Activated naive CD4-positive, alpha-beta T cell treated with anti-CD3 and anti-CD28 coated beads for 36 hours (primary cell): ENCODE measurements around the gene PLCD1. TPM values are rescaled to one million over a fixed set of nuclear protein-coding genes. Genes with fewer than 3 reads are reported as not detected.
"Not testable (repeated sequence)": the region's sequence is repeated elsewhere in the genome, so short reads cannot be mapped to it uniquely, and the experiment has no call there.

Experiments used
- CTCF ChIA-PET: fragments of 350-600 bp; sonication (Branson Sonifier 250); formaldehyde crosslinking; loops from one replicate; lab custom pipeline; 2021; ENCODE audit warnings: antibody characterized with exemption; lab: Charles Lee
- DNase-seq: peaks from one replicate; pipeline ENCODE4 v3.0.0-alpha.2; 2020
- H3K27ac Mint-ChIP-seq: one replicate; pipeline ENCODE4 v1.8.0; 2021; ENCODE audit warnings: mild to moderate bottlenecking, mixed read lengths
- H3K27me3 Mint-ChIP-seq: one replicate; pipeline ENCODE4 v1.8.0; 2021; ENCODE audit warnings: low read depth, mixed read lengths
- H3K36me3 Mint-ChIP-seq: one replicate; pipeline ENCODE4 v1.8.0; 2021; ENCODE audit warnings: low read depth, mixed read lengths
- H3K4me1 Mint-ChIP-seq: one replicate; pipeline ENCODE4 v1.8.0; 2021; ENCODE audit warnings: low read depth, mixed read lengths
- H3K4me3 Mint-ChIP-seq: one replicate; pipeline ENCODE4 v1.8.0; 2021; ENCODE audit warnings: mild to moderate bottlenecking, moderate library complexity, mixed read lengths
- H3K9me3 Mint-ChIP-seq: one replicate; pipeline ENCODE4 v1.8.0; 2021; ENCODE audit warnings: mixed read lengths
- intact Hi-C: fragments of 100-400 bp; cut with micrococcal nuclease; formaldehyde crosslinking; loops from one replicate; pipeline ENCODE4 v1.15.1; 2023
- total RNA-seq, 2 experiments: library from RNA; stranded (reverse); gene quantifications; one replicate each; pipeline ENCODE4 v1.2.3, GENCODE V29; 2021

PLCD1 gene
- total RNA-seq, 2 experiments from 2014 or later = 10.6 to 10.8 TPM

GRCh38 chr3:38033586-38033985 lies 4.1 kb upstream of the PLCD1 start:
- H3K27ac Mint-ChIP-seq, intact Hi-C loops, H3K9me3 Mint-ChIP-seq, DNase-seq, CTCF ChIA-PET, H3K4me3 Mint-ChIP-seq, H3K36me3 Mint-ChIP-seq: not testable (repeated sequence)
- Mint-ChIP-seq H3K4me1 (peaks cover 20% of the 10 kb centered on the region), H3K27me3 (peaks cover 11% of the 10 kb centered on the region)

GRCh38 chr3:38032328-38032865 lies 3.0 kb upstream of the PLCD1 start:
- no peak for DNase-seq
- Mint-ChIP-seq H3K27ac (no peak overlapping the region), H3K36me3 (no peaks in the 10 kb centered on the region), H3K9me3 (no peaks in the 10 kb centered on the region), H3K4me3 (no peak overlapping the region), H3K4me1 (peaks cover 15% of the 10 kb centered on the region), H3K27me3 (peaks cover 14% of the 10 kb centered on the region)
- CTCF ChIA-PET = no interaction called here
- intact Hi-C loops = no loop called here

GRCh38 chr3:38031022-38031994 lies 1.9 kb upstream of the PLCD1 start:
- H3K4me1 Mint-ChIP-seq = peaks cover 15% of the 10 kb centered on the region
- intact Hi-C loops = loop anchor here (1.0 kb wide), 1 partner anchor 8 kb away; the partner anchor contains the start of gene DLEC1
- peak overlapping the region; percentile 2 for H3K4me3 Mint-ChIP-seq
- CTCF ChIA-PET = no interaction called here
- DNase-seq = peak; percentile 28
- H3K27me3 Mint-ChIP-seq = peaks cover 14% of the 10 kb centered on the region
- H3K9me3 Mint-ChIP-seq = no peaks in the 10 kb centered on the region
- H3K36me3 Mint-ChIP-seq = no peaks in the 10 kb centered on the region
- H3K27ac Mint-ChIP-seq = no peak overlapping the region

GRCh38 chr3:38030126-38031021 lies 932 bp upstream of the PLCD1 start:
- intact Hi-C loops = loop anchor here (1.0 kb wide), 1 partner anchor 9 kb away; the partner anchor contains the start of gene DLEC1
- CTCF ChIA-PET = no interaction called here
- Mint-ChIP-seq H3K27ac (no peak overlapping the region), H3K4me3 (peak overlapping the region; percentile 48), H3K9me3 (no peaks in the 10 kb centered on the region), H3K4me1 (peaks cover 21% of the 10 kb centered on the region), H3K27me3 (peaks cover 14% of the 10 kb centered on the region), H3K36me3 (no peaks in the 10 kb centered on the region)
- DNase-seq = no peak

DNA sequence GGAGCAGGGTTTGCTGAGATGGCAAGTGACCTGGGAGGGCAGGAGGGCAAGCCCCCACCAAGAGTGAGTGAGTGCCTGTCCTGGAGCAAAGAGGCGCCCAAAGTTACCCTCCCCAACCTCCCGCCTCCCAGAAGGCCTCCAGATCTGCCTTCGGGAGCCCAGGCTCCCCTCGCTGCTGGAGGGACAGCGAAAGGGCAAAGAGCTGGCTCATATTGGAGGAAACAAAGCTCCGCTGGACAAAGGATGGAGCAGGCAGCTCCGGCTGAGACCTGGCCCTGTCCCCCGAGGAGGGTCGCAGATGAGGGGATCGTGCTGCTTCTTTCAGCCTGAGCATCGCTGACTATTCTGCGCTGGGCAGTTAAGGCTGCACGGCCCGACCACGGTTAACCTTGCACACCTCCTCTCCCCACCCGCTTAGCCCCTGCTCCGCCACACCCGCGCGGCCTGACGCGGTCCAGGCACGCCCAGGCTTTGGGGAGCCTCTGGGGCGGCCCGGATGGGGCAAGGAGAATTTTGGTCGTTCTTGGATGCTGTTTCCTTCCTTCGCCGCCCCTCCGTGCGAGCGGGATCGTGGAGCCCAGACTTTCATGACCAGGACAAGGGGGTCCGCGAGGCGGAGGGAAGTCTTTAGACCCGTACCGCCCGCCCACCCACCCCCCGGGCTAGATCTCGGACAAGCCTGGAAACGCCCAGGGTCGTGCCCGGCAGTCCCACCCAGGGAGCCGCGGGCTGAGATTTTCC lies 651 bp downstream of the PLCD1 start:
- peak overlapping the region; percentile 40 for H3K4me3 Mint-ChIP-seq
- peaks cover 9% of the 10 kb centered on the region for H3K27me3 Mint-ChIP-seq
- intact Hi-C loops = no loop called here
- no peaks in the 10 kb centered on the region for H3K36me3 Mint-ChIP-seq
- CTCF ChIA-PET = interaction anchor here (1.0 kb wide), 1 partner anchor 55 kb away, joined by 4 read pairs; no protein-coding TSS in a partner anchor
- peaks cover 27% of the 10 kb centered on the region for H3K4me1 Mint-ChIP-seq
- no peak overlapping the region for H3K27ac Mint-ChIP-seq
- no peaks in the 10 kb centered on the region for H3K9me3 Mint-ChIP-seq
- no peak for DNase-seq

DNA sequence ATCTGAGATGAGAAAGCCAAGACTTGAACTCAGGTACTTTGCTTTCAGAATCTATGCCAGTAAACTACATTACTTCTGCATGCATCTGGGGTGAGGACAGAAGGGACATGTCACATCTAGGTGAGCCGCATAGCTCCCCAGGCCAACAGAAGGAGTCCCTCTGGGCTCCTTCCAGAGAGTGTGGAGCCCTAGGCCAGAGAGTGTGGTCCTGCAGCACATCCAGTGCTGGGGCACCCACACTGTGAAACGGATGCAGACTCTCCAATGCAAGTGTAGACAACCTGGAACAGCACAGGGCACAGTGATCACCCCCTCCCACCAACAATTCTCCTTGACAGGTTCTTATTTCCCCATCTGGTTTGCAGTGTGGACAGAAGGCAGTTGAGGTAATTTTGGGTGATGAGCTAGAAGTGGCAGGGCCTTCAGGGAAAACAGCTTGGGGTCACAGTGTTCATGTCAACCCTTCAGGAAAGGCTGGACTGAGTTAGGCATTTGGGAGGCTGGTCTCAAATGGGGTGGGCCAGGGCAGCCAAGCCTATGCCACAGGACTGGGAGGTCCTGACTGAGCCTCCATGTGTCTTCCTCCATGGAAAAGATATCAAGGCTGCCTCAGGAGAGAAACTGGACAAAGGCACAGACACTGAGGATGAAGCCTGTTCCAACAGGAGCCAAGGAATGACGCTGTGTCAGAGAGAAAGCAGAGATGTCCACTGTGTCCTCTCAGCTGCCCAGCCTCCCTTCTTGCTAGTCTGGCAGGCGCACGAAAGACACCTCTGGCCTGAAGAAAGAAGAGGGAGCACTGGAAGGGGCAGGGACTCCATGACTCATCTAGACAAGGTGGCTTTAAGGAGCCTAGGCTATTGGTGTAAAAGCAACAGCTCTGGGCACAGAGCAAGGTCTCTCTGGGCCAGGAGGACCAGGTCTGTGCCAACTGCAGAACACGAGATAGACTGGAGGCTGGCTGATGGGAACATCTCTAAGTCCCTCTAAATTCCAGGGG lies 1.7 kb downstream of the PLCD1 start:
- Mint-ChIP-seq H3K27ac (no peak overlapping the region), H3K4me1 (peaks cover 30% of the 10 kb centered on the region)
- CTCF ChIA-PET = no interaction called here

DNA sequence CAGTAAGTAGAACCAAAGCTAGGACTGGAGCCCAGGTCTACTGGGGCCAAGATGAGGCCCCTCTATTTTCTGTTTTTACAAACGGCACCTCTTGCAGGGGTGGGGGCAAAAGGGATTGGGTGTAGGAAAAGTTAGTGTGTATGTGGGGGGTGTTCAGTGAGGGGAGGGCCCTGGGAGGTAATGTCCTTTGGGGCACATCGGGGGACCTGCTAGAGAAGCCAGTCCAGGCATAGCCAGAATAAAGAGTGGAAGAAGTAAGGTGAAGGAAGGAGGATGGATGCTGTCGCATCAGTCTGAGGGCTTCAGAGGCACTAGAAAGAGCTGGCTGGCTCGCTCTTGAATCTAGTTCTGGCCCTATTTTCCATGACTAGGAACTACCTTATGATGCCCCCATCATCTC lies 2.6 kb downstream of the PLCD1 start:
- Mint-ChIP-seq H3K27ac (no peak overlapping the region), H3K4me1 (peaks cover 30% of the 10 kb centered on the region), H3K4me3 (no peak overlapping the region), H3K27me3 (peaks cover 9% of the 10 kb centered on the region), H3K9me3 (no peaks in the 10 kb centered on the region), H3K36me3 (no peaks in the 10 kb centered on the region)
- DNase-seq = no peak
- CTCF ChIA-PET = interaction anchor here (0.7 kb wide), 1 partner anchor 13 kb away, joined by 3 read pairs; no protein-coding TSS in a partner anchor
- intact Hi-C loops = no loop called here

More for the DNA sequence above, 1.7 kb downstream of the PLCD1 start:
- DNase-seq = no peak
- Mint-ChIP-seq H3K27me3 (peaks cover 9% of the 10 kb centered on the region), H3K9me3 (no peaks in the 10 kb centered on the region), H3K4me3 (peak overlapping the region; percentile 40), H3K36me3 (no peaks in the 10 kb centered on the region)
- intact Hi-C loops = no loop called here

DNA sequence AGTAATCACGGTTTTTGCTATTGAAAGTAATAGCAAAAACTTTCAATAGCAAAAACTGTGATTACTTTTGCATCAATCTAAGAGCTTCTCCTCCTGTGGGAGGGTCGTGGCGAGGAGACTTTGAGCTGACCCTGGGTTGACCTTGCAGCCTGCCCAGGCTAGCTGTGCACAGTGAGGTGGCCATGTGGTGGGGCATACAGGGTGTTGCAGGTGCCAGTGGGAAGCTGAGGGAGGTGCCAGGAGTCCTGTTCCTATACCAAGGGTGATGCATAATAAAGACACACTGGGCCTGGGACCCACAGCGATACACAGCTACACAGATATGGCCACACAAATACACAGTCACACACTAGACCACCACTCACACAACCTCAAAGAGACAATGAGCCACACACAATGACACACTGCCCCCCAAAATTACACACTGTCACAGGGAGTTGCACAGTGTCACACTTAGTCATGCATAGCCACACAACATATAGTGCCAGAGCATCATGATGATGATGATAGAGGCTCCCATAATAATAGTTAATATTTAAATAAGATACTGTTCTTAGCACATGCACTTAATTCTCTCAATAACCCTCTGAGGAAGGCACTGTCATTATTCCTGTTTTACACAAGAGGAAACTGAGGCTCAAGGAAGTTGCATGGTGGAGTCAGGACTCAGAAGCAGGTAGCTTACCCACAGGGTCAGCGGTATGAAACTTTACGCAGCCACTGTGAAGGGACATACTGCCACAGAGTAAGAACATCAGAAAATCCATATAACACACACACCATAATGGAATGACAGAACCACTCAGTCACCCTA lies 6.3 kb downstream of the PLCD1 start:
- Mint-ChIP-seq H3K27ac (no peak overlapping the region), H3K4me1 (peaks cover 15% of the 10 kb centered on the region), H3K4me3 (peak overlapping the region; percentile 90), H3K9me3 (no peaks in the 10 kb centered on the region), H3K27me3 (no peaks in the 10 kb centered on the region), H3K36me3 (peaks cover 2% of the 10 kb centered on the region)
- peak; percentile 6 for DNase-seq
- intact Hi-C loops = no loop called here
- CTCF ChIA-PET = interaction anchor here (1.9 kb wide), 2 partner anchors 19 to 49 kb away, joined by 5 to 7 read pairs; no protein-coding TSS in a partner anchor

DNA sequence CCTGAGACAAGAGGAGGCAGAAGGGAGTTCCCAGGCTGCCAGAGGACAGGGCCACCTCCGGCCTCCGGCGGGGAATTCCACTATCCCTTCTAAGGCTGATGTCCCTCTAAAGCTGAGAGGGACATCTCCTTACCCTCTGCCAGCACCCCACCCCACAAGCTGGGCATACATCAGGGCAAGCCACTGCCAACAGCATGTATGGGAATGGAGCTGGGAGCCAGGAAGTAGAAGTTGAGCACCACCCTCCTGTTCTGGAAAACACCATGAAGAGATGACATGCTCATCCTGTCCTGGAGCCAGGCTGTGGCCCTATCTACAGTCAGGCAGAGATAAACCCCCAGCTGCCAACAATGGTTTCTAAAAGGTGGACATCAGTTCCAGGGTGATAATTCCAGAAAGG lies 7.1 kb downstream of the PLCD1 start:
- Mint-ChIP-seq H3K27ac (no peak overlapping the region), H3K9me3 (no peaks in the 10 kb centered on the region), H3K4me1 (peaks cover 15% of the 10 kb centered on the region), H3K36me3 (peaks cover 2% of the 10 kb centered on the region), H3K4me3 (no peak overlapping the region), H3K27me3 (no peaks in the 10 kb centered on the region)
- intact Hi-C loops = no loop called here
- peak; percentile 2 for DNase-seq
- CTCF ChIA-PET = interaction anchor here (0.7 to 1.9 kb wide), 3 partner anchors 19 to 95 kb away, joined by 3 to 7 read pairs (median 5); no protein-coding TSS in a partner anchor

DNA sequence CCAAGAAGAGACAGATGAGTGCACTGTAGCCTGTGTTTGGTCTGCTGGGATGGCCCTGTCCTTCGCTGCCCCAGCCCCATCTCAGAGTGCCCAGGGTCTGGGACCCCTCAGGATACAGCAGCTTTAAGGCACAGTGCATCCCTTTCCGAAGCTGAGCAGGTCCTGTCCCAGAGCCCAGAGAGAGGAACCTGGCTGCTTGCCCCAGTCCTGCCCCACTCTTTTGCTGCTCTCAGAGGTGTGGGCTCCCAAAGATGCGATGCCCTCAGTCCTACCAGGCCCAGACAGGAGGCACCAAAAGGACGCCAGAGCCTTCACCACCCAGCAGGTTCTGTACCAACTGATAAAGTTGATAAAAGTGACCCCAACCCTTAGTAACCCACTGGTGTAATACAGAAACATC lies 8.2 kb downstream of the PLCD1 start:
- Mint-ChIP-seq H3K4me1 (peaks cover 15% of the 10 kb centered on the region), H3K27ac (no peak overlapping the region), H3K9me3 (peaks cover 6% of the 10 kb centered on the region), H3K4me3 (no peak overlapping the region), H3K36me3 (peaks cover 10% of the 10 kb centered on the region), H3K27me3 (no peaks in the 10 kb centered on the region)
- no peak for DNase-seq
- intact Hi-C loops = no loop called here
- CTCF ChIA-PET = interaction anchor here (1.9 kb wide), 2 partner anchors 18 to 47 kb away, joined by 5 to 7 read pairs; no protein-coding TSS in a partner anchor
